Activated T-helper 1 cell treated with anti-CD3 and anti-CD28 coated beads, Interleukin-2, amount 50 U/mL, for 16 hours (primary cell): ENCODE data around the gene CYP27A1.

Source experiments
- DNase-seq, 2 donors: peaks; one replicate each; pipeline ENCODE4 v3.0.0-alpha.2; 2020; ENCODE audit warnings: low read depth in 1 of 2, low spot score in 1 of 2

CYP27A1 gene

DNA sequence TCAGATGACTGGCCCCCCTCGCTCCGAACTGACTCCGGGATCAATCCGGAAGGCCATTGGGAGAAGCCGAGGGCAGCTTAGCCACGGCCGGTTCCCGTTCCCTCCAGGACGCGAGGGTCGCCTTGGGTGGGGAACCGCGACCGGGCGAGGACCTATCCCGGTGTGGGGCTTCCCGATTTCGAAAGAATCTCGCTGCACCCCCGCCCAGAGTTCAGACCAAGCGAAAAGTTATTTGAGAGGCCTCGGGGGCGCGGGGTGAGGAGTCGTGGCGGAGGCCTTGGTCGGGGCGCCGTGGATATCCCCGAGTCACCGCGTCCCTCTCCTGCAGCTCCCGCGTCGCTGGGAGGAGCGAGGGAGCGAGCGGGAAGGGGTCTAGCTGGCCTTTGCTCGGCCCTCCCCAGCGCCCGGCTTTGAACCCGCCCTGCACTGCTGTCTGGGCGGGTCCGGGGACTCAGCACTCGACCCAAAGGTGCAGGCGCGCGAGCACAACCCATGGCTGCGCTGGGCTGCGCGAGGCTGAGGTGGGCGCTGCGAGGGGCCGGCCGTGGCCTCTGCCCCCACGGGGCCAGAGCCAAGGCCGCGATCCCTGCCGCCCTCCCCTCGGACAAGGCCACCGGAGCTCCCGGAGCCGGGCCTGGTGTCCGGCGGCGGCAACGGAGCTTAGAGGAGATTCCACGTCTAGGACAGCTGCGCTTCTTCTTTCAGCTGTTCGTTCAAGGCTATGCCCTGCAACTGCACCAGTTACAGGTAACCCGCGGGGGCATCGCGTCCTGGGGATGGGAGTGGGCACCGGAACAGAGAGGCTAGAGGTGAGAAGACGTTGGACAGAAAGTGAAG, at the start of gene CYP27A1:
Gene CYP27A1, plus strand, starts transcription at position 457 of the 837 bp plus-strand sequence. Its CDS starts 36 bp downstream, at position 493.
- DNase-seq = no peak

DNA sequence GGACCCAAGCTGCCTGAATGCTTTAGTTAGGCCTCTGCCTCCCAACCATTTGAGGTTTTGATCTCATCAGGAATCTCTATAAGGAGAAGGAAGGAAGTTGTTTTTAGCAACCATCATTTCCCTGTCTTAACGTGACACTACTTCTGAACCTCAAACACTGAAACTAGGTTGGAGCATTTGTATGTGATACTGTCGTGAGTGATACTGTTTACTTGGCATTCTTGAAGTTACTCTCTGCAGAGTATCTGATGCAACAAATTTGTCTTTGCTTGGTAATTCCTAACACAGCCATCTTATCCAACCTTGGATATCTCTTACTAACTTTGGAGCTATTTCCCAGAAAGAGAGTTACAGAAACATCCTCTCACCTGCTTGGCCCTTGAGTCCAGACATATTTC, 49.2 kb upstream of the CYP27A1 start:
- no peak for DNase-seq

DNA sequence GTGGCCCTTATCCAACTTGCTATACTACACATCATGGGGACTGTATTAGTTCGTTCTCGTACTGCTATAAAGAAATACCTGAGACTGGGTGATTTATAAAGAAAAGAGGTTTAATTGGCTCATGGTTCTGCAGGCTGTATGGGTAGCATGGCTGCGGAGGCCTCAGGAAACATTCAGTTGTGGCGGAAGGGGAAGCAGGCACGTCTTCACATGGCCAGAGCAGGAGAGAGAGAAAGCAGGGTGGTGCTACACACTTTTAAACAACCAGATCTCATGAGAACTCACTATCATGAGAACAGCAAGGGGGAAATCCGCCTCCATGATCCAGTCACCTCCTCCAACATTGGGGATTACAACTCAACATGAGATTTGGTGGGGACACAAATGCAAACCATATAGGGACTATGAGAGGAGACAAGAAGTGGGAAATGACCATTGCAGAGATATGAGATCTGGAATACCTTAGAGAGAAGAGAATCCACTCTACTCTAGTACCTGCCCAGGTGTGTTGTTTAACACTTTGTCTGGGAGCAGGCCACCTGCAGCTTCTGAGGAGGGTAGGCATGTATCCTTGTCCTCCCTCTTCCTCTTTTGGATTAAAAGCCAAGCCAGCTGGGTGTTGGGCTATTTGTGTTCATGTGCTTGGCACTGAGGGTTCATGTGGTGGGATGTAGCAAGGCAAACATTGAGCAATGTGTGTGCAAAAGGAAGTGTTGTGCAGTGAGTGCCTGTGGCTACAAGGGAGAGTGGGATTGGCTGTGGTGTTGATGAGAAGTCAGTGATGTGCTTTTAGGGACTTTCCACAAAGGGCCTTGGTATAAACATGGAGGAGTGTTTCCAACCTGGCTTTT, 48.6 kb upstream of the CYP27A1 start:
- no peak for DNase-seq

DNA sequence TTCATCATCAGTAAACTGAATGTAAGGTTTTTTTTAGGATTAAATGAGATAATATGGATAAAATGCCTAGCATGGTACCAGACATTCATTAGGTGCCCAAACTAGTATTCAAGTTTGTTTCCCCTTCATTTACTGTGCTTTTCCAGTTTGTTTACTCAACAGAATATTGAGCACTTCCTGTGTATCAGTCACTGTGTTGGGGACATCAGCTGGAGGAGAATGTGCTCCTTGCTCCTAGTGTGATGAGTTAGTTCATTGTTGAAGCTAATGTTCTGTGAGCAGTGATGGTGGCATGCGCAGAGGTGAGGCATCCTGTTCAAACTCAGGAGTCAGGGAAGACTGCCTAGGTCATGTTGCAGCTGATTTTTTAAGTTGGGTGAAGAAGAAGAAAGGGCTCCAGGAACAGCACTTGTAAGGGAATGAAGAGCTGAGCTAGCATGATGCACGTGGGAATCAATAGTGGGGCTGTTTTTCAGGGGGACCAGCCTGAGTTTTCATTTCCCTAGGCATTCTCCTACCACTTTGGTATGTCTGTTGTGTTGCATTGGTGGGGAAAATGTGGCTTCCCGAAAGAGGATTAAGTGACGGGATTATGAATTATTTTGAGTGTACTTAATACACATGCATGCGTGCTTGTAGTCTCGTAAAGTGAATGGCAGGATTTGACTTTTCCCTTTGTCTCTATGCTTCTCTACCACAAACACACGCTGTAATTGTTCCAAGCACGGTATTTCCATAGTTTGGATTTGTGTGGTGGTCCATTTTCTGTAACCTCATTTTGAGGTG, 47.6 kb upstream of the CYP27A1 start:
- no peak for DNase-seq

DNA sequence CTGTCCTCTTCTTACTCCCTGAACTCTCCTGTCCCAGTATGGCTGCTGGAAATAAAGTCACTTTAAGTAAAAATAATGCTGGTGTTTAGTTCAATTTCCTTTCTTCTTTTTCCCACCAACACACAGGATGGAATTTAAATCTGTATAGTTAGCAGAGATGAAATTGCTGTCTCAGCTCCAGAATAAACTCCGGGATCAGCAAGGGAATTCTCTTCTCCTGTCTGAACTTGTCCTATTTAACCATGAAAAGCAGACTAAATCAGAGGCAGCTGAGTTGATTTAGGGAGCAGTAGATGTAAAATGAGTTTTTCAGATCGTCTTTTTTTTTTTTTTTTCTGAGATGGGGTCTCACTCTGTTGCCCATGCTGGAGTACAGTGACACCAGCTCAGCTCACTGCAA, 45.4 kb upstream of the CYP27A1 start:
- no peak for DNase-seq

DNA sequence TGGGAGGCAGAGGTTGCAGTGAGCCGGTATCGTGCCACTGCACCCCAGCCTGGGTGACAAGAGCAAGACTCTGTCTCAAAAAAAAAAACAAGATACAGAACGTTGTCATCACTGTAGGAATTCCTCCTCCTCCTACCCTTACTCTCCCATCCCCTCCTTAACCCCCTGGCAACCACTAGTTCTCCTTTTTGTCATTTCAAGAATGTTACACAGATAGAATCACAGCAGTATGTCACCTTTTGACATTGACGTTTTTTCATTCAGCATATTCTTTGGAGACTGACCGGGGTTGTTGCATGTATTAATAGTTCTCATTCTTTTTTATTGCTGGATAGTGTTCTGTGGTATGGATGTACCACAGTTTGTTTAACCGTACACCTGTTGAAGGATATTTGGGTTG, 38.9 kb upstream of the CYP27A1 start:
- no peak for DNase-seq

DNA sequence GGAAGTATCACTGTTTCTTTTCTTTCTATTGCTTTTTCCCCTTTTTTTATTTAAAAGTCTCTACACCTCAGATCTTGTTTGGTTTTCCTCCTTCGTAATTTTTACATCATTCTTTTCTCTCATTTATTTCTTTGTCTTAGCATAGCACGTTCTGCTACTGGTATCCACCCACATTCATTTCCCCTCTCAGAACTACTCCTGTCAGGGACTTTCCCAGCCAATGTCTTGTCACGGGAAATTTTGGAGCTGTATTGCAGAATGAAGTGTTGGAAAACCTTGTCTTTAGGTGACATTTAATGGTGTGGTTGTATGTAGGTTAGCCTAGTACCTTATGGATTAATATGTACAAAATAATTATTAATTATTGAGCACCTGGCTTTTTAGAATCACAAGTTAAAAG, 37.3 kb upstream of the CYP27A1 start:
- no peak for DNase-seq

DNA sequence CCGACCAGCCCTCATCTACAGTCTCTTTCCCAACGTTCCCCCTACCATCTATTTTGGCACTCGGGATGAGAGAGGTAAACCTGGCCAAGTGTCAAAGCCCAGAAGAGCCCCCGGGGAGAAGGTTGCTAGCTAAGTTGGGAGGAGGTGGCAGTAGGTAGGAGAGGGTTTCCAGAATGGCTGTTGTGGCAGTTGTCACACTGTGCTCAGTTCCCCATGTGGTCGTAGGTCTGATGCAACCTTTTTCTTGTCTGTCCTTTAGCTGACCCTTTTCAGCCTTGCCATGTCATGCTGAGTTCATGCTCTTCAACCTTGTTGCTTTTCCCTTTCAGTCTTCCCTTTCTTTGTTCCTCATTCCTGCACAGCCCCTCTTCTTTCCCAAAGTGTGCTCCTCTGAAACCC, 36.8 kb upstream of the CYP27A1 start:
- no peak for DNase-seq

DNA sequence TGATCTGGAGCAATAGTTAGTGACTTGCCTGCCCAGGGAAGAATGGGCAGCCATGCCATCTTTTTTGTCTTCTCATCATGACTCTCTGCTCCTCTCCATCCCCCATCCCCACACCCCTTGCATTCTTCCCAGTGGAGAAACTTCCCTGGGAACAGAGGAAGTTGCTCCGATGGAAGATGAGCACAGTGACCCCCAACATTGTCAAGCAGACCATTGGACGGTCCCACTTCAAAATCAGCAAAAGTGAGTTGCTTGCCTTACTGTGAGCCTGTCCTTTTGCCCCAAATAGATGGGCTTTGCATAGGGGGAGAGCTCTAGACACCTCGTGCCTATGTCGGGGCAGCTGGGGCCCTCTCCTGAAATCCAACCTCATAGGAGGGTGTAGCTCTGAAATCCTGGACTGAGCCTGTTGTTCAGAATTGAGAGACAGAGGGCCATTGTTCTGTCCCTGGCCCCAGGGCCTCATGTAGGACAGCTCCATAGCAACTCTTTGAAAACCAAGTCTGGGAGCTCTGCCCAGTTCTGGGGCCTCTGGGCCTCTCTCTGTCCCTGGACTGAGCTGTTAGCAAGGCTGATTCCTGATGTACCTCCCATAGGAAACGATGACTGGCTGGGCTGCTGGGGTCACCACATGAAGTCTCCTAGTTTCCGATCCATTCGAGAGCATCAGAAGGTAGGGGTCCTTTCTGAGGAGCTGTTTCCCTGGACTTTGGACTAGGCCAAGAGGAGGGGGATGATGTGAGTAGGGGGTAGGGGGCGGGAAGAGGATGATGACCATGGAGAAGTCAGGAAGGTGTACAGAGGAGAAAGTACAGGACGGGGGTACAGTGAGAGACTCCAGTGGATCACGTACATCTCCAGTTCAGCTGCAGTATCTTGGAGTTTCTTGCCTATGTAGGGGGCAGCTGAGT, 36.1 kb upstream of the CYP27A1 start:
- no peak for DNase-seq

DNA sequence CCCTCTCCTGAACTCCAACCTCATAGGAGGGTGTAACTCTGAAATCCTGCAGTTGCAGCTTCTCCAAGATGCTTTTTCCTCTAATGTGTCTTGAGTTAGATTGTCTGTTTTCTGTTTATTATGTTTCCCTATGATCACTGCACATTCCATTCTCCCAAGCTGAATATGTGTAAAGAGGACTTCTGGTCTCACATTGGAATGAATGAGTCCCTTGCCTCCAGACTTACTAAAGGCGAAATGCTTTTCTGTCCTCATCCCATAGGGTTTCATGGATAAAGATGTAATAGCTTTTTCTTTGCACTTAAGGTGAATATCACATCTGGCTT, 35.5 kb upstream of the CYP27A1 start:
- no peak for DNase-seq

DNA sequence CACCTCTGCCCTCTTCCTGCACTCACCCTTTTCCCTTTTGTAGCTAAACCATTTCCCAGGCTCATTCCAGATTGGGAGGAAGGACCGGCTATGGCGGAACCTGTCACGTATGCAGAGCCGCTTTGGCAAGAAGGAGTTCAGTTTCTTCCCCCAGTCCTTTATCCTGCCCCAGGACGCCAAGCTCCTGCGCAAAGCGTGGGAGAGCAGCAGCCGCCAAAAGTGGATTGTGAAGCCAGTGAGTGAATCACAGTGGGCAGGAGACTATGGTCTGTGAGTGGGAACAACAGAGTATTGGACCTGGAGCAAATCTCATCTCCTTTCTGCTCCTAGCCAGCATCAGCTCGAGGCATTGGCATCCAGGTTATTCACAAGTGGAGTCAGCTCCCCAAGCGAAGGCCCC, 35.0 kb upstream of the CYP27A1 start:
- DNase-seq = no peak

DNA sequence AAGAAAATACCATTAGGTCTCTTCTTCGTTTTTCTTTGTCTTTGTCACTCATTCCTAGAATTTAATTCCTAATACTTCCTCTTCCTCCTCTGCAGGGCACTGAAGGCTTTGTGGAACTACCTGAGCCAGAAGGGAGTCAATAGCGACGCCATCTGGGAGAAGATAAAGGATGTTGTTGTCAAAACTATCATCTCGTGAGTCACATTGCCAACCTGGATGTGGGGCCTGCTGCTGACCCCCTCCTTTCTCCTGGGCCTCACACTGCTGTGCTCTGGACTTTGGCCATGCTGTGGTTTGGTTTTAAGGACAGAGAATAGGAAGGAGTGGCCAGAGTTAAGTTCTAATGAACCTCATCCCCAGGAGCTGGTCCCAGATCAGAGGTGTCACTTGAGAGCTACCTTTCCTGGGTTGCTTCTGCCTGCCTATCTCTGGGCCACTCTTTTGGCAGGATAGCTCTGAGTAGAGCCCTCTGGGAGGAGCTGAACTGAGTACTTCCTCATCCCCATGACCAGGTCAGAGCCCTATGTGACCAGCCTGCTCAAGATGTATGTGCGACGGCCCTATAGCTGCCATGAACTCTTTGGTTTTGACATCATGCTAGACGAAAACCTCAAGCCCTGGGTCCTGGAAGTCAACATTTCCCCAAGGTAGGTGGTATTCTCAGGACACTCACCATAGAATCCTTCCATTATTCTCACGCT, 33.1 kb upstream of the CYP27A1 start:
- DNase-seq = no peak

DNA sequence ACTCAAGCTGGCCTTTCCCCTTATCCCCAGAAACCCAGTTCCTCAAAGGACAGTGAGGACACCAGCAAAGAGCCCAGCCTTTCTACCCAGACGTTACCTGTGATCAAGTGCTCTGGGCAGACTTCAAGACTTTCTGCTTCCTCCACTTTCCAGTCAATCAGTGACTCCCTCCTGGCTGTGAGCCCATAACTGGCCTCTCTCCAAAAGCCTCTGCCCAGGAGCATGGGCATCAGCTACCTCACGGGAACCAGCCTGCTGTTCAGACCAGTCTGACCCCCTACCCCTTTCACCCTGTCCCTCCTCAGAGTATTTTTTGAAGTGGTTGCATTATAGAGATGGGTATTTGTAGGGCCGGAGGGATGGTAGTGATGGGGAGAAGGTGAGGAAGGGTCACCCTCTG, 27.7 kb upstream of the CYP27A1 start:
- no peak for DNase-seq

DNA sequence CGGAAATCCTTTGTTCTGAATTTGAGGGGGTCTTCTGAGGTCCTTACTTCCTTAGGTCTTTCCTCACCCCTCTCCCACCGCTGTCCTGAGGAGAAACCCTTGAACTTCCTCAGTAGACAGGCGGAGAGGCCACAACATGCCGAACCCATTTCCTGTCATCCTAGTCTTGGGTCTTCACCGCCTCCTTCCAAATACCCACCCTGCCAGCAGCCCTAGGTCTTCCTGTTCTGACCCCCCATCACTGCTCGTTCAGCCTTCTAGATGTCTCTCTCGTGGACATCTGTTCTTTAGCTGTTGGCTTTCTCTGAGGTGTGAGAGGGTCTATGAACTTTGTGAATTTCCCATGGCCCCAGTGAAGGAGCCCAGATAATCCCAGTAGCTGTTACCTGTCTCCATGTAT, 27.2 kb upstream of the CYP27A1 start:
- DNase-seq = no peak

DNA sequence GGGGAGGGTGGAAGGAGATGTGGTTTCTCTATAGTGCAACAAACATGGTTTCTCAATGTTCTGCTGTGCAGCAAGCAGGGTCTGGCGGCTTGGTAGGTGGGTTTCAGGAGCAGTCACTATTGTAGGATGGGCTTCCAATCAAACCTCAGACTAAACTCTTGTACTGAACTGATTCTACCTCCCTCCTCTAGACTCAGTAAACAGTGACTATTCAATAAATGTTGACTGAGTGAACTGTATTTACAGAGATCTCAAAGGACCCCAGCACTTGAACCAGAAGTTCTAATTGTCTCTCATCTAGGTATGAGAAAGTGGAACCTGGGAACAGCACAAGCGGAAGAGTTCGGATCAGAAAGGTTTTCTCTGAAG, 26.8 kb upstream of the CYP27A1 start:
- no peak for DNase-seq

DNA sequence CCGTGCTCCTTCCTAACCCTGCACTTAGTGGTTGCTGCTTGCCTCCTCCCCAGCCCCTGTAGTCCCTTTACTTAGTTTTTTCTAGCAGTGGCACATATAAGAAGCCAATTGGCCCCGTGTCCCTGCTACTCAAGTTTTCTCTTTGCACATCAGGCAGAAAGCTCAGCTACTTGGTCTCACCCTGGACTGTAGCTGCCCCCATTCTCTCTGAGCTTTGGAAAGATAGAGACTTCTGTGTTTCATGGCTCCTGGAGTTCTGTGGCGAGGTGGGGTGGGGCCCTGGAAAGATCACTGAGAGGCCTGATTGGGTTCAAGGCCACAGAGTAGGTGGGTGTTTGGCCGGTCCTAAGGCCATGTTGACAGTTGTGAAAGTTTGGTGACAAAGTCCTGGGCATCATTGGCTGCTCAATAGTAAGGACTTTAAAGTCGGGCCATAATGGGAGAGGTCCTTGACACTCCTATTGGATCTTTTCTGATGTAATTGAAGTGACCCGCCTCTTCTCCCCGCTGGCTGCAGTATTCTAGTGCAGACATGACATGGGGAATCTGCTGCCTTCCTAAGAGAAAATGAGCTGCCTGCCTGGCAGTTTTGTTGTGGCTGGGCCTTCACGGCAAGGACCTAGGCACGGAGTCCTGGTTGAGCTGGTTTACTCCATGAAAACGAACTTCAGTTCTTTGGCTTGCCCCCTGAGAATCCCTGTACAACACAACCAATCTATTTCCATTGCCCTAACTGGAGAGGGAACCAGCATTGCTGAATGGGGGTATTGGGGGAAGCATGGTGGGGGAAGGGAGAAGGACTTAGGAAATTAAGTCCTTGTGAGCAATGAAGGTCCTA, 26.2 kb upstream of the CYP27A1 start:
- DNase-seq = no peak

DNA sequence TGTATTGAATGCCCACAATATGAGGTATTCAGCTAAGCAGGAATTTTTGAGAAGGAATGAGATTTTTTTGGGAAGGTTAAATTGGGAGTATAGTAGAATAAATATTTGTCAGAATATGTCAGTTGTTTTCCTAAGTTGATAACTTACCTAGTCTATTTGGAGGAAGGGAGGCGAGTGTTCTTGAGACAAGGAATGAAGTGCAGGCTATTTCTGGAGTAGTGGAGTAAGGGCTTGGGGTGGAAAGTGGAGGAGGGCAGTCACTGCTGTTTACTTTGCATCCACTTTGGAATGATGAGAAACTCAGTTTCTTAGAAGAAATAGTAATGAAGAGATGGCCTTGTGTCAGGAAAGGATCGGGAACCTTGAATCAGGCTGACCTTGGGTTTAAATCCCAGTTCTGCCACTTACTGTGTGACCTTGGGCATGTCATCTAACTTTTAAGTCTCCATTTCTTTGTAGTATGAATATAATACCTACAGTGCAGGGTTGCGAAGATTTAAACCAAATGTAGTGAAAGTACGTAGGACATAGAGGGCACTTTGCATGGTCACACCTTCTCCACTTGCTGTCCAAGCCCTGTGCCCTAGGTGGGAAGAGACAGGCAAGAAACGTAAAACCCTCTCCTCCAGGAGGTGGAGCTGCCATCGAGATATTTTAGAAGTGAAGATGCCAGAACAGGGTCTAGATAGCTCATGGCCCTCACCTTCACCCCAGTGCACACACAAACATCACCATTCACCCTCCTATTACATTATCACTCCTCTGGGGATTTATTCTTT, 25.2 kb upstream of the CYP27A1 start:
- DNase-seq = no peak

DNA sequence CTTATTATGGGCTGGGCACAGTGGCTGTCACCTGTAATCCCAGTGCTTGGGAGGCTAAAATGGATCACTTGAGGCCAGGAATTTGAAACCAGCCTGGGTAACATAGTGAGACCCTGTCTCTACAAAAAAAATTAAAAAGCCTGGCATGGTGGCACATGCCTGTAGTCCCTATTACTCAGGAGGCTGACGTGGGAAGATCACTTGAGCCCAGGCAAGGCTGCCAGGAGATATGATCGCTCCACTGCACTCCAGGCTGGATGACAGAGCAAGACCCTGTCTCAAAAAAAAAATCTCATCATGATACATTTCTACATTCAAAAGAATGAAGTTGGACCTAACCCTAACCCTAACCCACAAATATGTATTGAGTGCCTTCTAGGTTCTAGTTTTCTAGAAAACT, 20.2 kb upstream of the CYP27A1 start:
- no peak for DNase-seq
